Measurements from ENCODE around the gene B3GALNT1.

Gene B3GALNT1

DNA sequence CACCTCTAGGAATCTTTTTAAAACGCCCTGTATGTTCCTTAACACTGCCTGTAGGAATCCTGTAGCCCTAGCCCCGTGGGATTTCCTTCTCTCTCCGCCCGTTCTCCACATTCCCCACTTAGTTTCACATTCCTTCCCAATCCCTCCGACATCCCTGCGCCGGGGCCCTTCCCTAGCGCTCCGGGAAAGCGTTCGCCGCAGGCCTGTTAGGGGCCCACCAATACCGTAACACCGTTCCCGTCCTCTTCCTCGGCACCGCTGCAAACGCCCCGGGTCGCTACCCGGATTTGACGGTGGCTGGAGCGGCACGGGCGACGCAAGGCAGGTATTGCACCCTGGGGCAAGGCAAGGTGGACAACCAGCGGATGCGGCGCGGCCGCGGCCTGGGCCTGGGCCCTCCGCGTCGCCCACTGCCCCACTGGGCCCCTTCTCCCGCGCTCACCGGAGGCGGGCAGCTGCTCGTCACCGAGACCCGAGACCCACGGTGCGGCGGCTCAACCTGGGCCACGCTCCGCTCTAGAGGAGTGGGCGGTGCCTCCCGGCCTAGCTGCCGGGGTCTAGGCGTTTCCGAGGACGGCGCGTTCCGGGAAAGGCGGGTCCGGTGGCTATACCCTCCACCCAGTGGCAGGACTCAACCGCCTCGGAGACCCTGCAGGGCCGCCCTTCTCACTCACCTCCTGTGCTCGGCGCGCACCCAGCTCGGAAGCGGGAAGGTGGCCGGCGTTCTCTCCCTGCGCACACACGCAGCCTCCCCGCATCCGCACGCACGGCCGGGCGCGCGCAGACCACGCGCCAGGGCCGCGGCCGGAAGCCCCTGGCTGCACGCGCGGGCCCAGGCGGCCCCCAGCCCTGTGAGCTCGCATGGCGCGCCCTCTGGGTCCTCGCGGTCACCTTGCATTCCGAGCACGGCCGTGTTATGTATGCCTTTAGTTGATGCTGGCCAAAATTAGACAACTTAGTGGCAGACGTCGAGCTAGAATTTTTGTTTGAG is at the start of gene B3GALNT1:
B3GALNT1 (minus strand) TSS at position 789 of the 991 bp plus-strand sequence. CDS start 18,595 bp downstream, outside the sequence.
- DNase-seq: peak; percentile 36

DNA sequence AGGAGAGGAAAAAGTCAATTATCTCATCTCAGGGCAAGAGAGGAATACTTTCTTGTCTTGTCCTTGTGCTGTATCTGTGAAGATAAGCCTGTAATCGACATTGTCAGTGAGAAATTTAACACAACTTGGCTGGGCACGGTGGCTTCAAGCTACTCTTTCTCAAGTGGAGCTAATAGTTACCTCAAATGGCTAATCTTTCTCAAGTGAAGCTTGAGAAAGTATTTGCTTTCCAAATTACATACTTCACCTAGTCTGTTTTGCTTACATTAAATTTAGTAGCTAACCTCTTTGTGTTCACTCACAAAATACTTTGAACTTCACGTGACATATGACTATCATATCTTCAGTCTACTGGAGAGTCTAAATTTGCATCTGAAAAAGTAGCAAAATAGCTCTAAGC is 48.3 kb upstream of the B3GALNT1 start:
- no peak for DNase-seq

DNA sequence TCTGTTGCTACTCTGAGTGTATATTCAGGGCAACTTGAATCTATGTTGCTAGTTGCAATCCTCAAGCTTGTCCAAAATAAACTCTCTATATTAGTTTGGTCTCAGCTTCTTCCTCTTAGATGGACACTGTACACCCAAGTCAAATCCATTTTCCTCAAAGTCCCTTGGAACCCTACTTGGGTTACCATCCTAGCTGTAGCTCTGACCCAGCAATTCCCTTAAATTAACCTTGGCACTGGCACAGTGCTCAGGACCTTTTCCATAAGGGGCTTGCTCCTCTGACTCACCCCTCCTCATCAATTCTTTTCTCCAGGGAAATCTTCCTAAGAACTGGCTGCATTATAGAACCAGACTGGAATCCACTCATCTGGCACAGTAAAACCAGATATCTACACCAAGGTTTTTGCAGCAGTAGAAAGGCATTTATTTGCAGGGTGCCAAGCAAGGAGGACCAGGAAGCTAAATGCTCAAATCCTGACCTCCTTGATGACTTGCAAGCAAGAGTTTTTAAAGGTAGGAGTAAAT is 44.9 kb upstream of the B3GALNT1 start:
- no peak for DNase-seq

GRCh38 chr3:161149529-161149928 is 44.4 kb upstream of the B3GALNT1 start:
- no peak for DNase-seq

DNA sequence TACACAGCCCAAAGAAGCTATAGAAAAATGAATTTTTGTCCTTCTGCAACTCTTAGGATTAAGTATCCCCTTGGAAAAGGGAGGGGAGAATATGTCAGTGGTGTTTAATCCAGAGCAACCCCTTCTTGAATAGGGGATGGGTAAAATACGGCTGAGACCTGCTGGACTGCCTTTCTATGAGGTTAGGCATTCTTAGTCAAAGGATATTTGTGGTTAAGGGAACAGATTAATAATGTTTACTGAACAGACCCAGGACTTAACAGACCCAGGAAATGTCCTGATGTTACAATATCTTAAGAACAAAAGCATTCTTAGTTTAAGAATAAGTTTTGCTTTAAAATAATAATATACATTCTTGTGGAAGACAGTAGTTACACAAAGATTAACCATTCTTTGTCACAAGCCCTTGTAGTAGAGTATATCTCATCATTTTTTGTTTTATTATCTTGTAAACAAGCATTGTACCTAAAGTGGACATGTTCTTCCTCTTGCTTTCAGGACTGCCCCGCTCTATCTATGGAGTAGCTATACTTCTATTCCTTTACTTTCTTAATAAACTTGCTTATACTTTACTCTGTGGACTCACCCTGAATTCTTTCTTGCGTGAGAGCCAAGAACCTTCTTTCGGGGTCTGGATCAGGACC is 43.8 kb upstream of the B3GALNT1 start:
- DNase-seq: no peak

- DNase-seq: no peak
Observed at GRCh38 chr3:161142486-161142885, 37.3 kb upstream of the B3GALNT1 start.

- DNase-seq: no peak
Observed at GRCh38 chr3:161139686-161140085, 34.5 kb upstream of the B3GALNT1 start.

- no peak for DNase-seq
Observed at GRCh38 chr3:161137260-161137659, 32.1 kb upstream of the B3GALNT1 start.

DNA sequence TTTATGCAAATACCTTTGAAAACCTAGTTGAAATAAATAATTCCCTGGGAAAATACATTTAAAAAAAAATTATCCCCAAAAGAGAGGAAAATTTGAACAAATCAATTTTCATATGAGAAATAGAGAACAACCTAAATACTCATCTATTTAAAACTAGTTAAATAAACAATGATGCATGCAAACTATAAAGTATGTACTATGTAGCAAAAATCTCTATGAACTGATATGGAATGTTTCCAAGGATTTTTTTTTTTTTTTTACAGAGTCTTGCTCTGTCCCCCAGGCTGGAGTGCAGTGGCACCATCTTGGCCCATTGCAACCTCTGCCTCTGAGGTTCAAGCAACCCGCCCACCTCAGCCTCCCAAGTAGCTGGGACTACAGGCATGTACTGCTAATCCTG is 27.2 kb upstream of the B3GALNT1 start:
- DNase-seq: no peak

DNA sequence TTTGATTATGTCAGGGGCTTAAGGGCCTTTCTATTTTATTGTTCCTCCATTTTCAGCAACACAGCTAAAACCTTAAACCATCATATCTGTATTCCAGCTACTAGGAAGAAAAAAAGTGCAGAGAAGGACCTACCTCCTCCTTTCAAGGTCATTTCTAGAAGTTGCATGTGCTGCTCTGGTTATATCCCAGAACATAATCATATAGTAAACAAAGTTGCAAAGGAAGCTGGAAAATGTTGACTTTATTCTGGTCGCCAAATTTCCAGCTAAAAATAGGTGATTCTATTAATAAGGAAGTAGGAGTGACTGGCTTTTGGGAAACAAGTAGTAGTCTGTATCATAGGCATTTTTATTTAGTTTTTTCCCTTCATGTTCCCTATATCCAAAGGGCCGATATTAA is 21.3 kb upstream of the B3GALNT1 start:
- no peak for DNase-seq

DNA sequence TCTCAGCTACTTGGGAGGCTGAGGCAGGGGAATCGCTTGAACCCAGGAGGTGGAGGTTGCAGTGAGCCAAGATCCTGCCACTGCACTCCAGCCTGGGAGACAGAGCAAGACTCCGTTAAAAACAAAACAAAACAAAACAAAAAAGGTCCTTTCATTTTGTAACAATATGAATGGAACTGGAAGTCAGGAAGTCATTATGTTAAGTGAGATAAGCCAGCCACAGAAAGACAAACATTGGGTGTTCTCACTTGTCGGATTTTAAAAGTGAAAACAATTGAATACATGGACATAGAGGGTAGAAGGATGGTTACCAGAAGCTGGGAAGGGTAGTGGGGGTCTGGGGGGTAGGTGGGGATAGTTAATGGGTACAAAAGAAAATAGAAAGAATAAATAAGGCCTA is 12.5 kb upstream of the B3GALNT1 start:
- no peak for DNase-seq

DNA sequence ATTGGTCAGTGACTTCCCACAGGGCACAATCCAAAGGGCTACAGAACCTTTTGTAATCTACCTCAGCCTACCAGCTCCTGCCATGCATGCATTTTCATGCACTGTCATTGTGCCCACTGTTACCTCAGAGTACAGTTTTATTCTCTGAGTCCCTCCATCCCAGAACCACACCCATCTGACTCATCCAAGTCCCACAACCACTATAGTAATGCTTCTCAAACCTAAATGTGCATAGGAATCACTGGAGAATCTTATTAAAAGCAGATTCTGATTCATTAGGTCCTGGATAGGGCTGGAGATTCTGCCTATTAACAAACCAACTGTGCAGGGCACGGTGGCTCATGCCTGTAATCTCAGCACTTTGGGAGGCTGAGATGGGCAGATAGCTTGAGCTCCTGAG is 3.7 kb upstream of the B3GALNT1 start:
- DNase-seq: no peak

DNA sequence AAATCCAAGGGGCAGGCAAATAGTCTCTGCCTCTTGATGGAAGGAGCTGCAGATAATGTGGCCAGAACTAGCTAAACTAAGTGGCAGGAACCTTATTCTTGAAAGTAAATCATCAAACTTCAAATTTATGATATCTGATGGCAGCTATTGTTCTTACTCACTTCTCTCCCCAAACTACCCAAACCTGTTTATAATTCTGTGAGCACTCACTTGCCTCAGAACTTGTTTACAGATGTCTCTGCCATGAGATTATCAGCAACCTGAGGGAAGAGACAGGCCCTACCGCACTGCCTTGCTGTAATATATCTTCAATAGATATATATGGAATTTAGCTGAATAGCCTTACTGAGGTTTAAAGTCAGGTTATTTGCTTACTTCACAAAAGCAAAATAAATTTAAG is 2.2 kb upstream of the B3GALNT1 start:
- DNase-seq: no peak

GRCh38 chr3:161103776-161104385 is 1.3 kb downstream of the B3GALNT1 start:
- DNase-seq: no peak

- no peak for DNase-seq
Observed at GRCh38 chr3:161101609-161102008, 3.5 kb downstream of the B3GALNT1 start.

- DNase-seq: no peak
Observed at GRCh38 chr3:161100994-161101393, 4.2 kb downstream of the B3GALNT1 start.

DNA sequence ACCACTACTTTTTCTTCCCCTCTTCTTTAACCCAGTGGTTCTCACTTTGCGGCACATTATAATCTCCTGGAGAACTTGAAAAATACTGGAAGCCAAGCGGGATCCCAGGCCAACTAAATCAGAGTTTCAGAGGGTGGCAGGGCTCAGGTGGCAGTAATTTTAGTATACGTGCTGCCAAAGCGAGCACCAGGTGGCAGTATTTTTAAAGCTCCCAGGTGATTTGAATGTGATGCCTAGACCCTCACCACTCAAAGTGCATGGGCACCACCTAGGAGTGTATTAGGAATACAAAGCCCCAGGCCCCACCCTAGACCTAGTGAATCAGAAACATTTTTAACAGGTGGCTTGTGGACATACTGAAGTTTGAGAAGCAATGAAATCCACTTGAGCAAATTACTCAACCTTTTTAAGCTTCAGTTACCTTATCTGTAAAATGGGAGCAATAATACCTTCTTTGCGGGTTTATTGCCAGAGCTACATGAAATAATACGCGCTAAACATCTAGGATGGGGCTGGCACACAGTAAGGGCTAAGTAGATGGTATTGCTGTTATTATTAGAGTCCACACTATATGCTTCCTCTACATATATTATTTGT is 8.3 kb downstream of the B3GALNT1 start:
- peak; percentile 24 for DNase-seq

DNA sequence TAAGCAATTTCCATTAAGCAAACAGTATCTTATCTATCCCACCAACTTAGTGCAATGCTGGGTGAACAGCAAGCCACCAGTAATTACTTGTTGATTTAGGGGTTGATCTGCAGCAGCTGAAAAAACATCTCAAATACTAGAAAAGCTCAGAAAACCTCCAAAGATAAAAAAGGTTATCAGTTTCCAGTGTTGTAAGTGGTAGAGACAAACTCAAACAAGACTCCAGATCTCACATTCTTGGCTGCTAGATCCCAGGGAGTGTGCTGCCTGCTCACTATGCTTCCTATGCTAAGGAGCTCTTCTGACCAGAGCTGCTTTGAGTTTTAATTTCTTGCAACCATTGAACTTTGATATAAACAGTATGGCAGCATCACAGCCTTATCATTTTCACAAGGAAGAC is 11.3 kb downstream of the B3GALNT1 start:
- no peak for DNase-seq

- DNase-seq: no peak
Observed at GRCh38 chr3:161084277-161084676, 20.9 kb downstream of the B3GALNT1 start.

DNA sequence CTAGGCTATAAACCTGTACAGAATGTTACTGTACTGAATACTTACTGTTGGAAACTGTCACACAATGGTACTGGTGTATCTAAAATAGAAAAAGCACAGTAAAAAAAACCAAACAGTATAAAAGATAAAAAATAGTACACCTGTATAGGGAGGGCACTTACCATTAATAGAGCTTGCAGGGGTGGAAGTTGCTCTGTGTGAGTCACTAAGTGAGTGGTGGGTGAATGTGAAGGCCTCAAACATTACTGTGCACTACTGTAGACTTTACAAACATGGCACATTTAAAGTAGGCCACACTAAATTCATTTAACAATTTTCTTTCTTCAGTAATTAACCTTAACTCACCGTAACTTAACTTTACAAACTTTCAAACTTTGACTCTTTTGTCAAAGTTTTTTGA is 22.0 kb downstream of the B3GALNT1 start:
- DNase-seq: no peak

- no peak for DNase-seq
Observed at GRCh38 chr3:161082063-161082462, 23.1 kb downstream of the B3GALNT1 start.

DNA sequence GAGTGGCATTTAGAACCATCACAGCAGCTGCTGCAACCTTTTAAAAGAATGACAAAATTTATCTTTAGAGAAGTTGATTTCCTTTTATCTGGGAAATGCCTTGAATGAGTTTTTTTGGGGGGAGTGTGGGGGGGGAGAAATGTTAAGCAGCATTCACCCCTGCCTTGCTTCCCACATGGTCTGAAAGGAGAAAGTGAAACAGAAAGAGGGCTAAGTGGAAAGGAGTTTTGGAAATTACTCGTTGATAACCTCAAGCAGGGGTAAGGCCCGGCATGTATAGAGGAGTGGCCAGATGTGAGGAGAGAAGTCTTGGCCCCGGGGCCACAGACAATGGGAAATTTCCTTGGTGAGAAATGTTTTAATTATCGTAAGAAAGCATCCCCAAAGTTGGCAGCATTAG is 23.5 kb downstream of the B3GALNT1 start:
- DNase-seq: no peak

GRCh38 chr3:161073181-161073580 is 32.0 kb downstream of the B3GALNT1 start:
- DNase-seq: no peak
